ENCODE measurements around the gene TSPAN9. TPM values are rescaled to one million over a fixed set of nuclear protein-coding genes. Genes with fewer than 3 reads are reported as not detected.

TSPAN9 gene
- total RNA-seq, 3 donors from 2014 or later: 16.8 to 44.9 (median 36.9) TPM

DNA sequence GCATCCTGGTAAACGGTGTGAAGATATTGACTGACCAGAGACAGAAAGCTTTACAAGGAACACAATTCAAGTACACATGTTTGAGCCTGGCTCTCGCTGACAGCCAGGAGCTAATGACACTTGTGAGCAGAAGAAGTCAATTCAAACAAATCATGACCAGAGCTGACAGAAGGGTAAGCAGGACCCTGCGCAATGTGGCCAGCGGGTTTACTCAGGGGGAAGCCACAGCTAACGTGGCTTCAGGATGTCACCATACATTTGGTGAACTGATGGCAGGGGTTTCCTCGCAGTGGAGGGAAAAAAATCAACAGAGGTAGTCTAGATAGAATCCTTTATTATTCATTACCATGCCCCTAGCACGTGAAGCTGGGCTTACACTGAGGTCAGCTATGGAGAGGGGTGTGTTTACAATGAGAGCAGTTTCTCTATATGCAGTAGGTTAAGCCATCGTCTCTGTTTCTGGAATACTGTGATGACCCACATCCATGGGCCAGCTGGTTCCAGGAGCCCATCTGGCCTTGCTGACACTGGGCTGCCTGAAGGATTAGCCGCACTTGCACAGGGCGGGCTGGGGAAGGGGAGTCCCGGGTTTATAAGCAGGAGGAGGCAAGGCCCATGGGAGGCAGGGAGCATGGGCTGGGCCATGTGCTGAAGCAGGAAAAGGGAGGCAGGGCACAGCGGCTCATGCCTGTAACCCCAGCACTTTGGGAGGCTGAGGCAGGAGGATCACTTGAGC lies 215.7 kb downstream of the TSPAN9 start:
- TF ChIP-seq POLR2AphosphoS5 (IDR thresholded peaks at IDR 0.05): no peak
- TF ChIP-seq, protein P1, sequence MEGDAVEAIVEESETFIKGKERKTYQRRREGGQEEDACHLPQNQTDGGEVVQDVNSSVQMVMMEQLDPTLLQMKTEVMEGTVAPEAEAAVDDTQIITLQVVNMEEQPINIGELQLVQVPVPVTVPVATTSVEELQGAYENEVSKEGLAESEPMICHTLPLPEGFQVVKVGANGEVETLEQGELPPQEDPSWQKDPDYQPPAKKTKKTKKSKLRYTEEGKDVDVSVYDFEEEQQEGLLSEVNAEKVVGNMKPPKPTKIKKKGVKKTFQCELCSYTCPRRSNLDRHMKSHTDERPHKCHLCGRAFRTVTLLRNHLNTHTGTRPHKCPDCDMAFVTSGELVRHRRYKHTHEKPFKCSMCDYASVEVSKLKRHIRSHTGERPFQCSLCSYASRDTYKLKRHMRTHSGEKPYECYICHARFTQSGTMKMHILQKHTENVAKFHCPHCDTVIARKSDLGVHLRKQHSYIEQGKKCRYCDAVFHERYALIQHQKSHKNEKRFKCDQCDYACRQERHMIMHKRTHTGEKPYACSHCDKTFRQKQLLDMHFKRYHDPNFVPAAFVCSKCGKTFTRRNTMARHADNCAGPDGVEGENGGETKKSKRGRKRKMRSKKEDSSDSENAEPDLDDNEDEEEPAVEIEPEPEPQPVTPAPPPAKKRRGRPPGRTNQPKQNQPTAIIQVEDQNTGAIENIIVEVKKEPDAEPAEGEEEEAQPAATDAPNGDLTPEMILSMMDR (IDR thresholded peaks at IDR 0.05): no peak
- no peak for TF ChIP-seq POLR2A (IDR thresholded peaks at IDR 0.05)
- DNase-seq (ENCODE audit: low spot score in 2 of 2): no peak
- H3K27me3 ChIP-seq: no peaks in the 10 kb centered on the region
- H3K9me3 ChIP-seq: no peaks in the 10 kb centered on the region
- no peak overlapping the region for H3K4me3 ChIP-seq
- H3K36me3 ChIP-seq: no peaks in the 10 kb centered on the region
- H3K4me1 ChIP-seq: no peaks in the 10 kb centered on the region
- H3K27ac ChIP-seq: no peak overlapping the region
- intact Hi-C loops (cut with DNase I; ENCODE audit: low total_unique reads): no loop called here

DNA sequence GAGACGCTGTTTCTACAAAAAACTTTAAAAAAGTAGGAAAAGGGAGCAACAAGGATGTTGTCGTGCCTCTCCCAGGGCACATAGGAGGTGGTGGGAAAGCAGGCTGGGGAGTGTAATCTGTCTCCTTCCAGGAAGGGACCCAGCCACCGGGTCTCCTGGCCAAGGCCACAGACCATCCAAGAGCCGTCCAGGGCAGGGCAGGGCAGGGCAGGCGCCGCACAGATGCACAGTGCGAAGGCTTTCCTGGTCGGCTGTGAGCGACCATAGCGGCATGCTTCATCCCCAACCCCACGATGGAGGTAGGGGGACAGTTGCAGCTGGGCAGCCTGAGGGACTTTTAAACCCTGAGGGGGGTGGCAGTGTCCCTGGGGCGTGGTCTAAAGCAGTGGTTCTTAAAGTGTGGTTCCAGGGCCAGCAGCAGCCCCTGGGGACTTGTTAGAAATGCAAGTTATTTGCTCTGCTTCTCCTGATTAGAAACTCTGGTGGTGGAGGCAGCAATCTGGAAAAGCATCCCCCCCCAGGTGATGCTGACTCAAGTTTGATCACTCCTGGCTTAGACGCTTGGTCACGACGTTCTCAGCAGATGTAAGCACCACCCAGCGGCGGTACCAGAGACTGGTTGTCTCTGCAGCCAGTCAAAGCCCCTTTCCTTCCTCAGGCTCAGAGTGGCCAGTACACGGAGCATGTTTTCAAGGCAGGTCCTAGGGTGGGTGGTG lies 216.4 kb downstream of the TSPAN9 start:
- H3K27ac ChIP-seq: no peak overlapping the region
- TF ChIP-seq, protein P1 (IDR thresholded peaks at IDR 0.05): no peak
- TF ChIP-seq POLR2A (IDR thresholded peaks at IDR 0.05) (no peak), POLR2AphosphoS5 (IDR thresholded peaks at IDR 0.05) (no peak)
- no peak overlapping the region for H3K4me3 ChIP-seq
- H3K27me3 ChIP-seq: no peaks in the 10 kb centered on the region
- intact Hi-C loops (cut with DNase I; ENCODE audit: low total_unique reads): no loop called here
- DNase-seq (ENCODE audit: low spot score in 2 of 2): no peak
- H3K36me3 ChIP-seq: no peaks in the 10 kb centered on the region
- H3K4me1 ChIP-seq: no peaks in the 10 kb centered on the region
- no peaks in the 10 kb centered on the region for H3K9me3 ChIP-seq

DNA sequence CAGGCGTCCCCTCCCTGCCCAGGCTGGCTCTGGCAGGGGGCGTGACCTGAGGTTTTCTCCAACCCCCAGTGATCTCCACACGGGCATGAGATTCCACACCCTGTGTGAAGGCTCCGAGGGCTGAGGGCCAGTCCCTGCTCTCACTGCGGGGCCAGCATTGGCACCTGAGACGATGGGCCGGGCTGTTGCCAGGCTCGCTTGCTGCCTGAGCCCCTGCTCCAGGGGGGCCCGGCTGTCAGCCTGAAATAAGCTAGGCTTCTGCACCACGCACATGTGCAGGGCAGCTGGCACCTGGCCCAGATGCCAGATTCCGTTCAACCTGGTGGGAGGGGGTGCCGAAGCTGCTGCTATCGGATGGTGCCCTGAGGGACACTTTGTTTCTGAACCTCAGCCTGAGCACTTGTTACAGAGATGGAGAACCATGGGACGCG lies 217.3 kb downstream of the TSPAN9 start:
- no peaks in the 10 kb centered on the region for H3K9me3 ChIP-seq
- H3K27me3 ChIP-seq: no peaks in the 10 kb centered on the region
- H3K4me1 ChIP-seq: no peaks in the 10 kb centered on the region
- no peak for DNase-seq (ENCODE audit: low spot score in 2 of 2)
- intact Hi-C loops (cut with DNase I; ENCODE audit: low total_unique reads): no loop called here
- H3K27ac ChIP-seq: no peak overlapping the region
- no peaks in the 10 kb centered on the region for H3K36me3 ChIP-seq
- TF ChIP-seq, protein P1 (IDR thresholded peaks at IDR 0.05): no peak
- no peak for TF ChIP-seq POLR2AphosphoS5 (IDR thresholded peaks at IDR 0.05)
- no peak for TF ChIP-seq POLR2A (IDR thresholded peaks at IDR 0.05)
- H3K4me3 ChIP-seq: no peak overlapping the region

DNA sequence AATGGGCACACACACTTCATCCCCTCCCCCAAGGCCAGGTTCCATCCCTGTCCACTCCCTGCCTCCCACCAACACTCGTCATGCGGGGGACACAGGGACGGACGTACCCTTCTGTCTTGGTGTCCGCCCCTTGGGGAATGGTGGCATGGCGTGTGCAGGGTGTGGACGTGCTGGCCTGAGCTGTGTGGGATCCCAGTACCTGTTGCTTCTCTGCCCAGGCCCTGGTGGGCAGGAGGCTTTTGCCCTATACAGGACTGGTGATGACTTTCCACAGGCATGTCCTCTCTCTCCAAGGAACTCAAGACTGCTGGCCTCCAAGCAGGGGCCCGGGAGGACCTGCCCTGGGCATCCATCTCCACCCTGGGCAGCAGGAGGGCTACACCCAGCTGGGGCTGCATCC lies 218.0 kb downstream of the TSPAN9 start:
- intact Hi-C loops (cut with DNase I; ENCODE audit: low total_unique reads): no loop called here

More for the DNA sequence above, 218.0 kb downstream of the TSPAN9 start:
- Histone ChIP-seq H3K4me1 (no peaks in the 10 kb centered on the region), H3K4me3 (no peak overlapping the region), H3K27ac (no peak overlapping the region), H3K27me3 (no peaks in the 10 kb centered on the region), H3K36me3 (no peaks in the 10 kb centered on the region), H3K9me3 (no peaks in the 10 kb centered on the region)
- DNase-seq (ENCODE audit: low spot score in 2 of 2): no peak
- TF ChIP-seq, protein P1 (IDR thresholded peaks at IDR 0.05): no peak
- TF ChIP-seq POLR2A (IDR thresholded peaks at IDR 0.05) (no peak), POLR2AphosphoS5 (IDR thresholded peaks at IDR 0.05) (no peak)
